HG02852 (cell line): ENCODE measurements around the gene AHCYL2.
"Not testable (repeated sequence)": the region's sequence is repeated elsewhere in the genome, so short reads cannot be mapped to it uniquely, and the experiment has no call there.

Experiments used
- ATAC-seq: cut with Tn5 transposase; IDR thresholded peaks from one replicate; pipeline ENCODE4 v1.9.1; 2021; ENCODE audit warnings: mild to moderate bottlenecking, moderate library complexity; ENCODE audit not compliant: unreplicated experiment

Gene AHCYL2

DNA sequence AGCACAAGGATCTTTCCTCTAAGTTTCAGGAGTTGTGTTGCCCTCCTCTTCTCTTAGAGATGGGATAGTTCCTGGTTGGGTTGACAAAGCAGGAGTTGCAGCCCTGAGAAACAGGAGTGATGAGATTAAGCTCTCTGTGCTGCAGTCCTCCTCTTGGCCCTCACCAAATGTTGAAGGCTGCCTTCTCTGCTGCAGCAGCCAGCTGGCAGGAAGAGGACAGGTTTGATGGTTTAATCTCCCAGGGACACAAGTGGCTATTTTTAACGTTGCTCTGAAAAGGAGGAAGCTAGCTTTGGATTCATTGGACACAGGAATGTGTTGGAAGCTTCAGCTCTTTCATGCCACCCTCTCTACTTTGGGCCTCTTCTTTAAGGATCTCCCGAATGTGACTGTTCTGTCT is 218.8 kb downstream of the AHCYL2 start:
- no peak for ATAC-seq

DNA sequence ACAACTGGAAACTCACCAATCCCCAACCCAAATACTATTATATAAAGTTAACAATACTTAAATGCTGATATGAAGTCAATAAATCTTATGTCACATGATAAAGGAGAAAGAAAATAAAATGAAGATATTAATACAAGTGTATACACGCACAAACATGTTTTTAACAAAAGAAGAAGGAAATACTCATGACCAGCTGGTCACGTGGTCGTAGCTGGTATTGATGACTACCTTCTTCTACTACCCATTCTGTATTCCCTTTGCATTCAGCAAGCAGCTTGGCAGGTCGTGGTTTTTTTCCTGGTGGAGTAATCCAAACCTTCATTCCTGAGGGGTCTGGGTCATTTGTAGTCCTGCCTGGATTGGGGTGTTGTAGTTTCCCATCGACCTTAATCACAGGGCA is 219.9 kb downstream of the AHCYL2 start:
- not testable (repeated sequence) for ATAC-seq

DNA sequence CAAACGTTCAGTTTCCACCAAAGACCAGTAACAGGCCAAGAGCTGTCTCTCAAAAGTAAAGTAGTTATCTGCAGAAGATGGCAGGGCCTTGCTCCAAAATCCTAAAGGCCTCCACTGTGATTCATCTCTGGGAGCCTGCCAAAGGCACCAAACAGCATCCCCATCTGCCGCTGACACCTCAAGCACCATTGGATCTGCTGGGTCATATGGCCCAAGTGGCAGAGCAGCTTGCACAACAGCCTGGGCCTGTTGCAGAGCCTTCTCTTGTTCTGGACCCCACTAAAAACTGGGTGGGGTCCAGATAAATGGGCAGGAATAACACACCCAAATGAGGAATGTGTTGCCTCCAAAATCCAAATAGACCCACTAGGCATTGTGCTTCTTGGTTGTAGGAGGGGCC is 222.1 kb downstream of the AHCYL2 start:
- not testable (repeated sequence) for ATAC-seq

DNA sequence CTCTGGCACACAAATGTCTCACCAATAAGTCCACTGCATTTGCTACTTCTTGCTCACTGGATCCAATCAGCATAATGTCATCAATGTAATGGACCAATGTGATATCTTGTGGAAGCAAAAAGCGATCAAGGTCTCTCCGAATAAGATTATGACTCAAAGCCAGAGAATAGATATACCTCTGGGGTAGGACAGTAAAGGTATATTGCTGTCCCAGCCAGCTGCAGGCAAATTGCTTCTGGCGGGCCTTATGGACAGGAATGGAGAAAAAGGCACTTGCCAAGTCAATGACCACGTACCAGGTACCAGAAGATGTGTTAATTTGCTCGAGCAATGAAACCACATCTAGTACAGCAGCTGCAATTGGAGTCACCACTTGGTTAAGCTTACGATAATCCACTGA is 222.6 kb downstream of the AHCYL2 start:
- not testable (repeated sequence) for ATAC-seq

DNA sequence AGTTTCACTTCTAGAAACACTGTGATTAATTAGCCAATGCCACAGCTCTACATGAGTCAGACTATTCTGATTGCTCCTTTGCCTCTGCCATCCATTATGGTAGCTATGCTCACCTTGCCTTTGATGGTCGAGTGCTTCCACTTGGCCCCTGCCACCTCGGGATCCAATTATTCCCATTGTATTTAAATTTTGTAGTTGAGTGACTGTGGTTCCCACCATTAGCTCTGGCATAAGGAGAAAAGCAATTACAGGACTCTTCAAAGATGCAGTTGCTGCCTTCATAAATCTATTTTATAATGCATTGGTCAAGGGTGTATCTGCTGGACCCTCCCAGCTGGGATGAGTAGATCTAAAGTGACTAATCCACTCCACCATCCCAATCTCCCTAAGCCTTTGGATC is 223.8 kb downstream of the AHCYL2 start:
- not testable (repeated sequence) for ATAC-seq

DNA sequence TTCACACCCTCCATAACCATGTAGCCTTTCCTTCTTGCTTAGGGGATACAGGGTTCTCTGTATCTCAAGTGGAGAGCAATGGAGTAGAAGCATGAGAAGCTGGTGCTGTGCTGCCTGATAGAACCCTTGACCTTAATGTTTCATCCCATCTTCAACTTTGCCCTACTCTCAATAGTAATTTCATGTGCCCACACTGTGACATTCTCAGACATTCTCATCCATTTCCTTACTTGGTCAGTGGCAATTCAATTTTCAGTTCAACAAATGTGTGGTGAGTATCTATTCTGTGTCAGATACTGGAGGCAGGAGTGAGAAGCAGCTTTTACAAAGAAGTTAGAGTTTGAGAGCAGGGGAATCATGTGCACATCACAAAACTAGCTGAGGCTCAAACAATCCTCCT is 225.5 kb downstream of the AHCYL2 start:
- ATAC-seq: no peak

DNA sequence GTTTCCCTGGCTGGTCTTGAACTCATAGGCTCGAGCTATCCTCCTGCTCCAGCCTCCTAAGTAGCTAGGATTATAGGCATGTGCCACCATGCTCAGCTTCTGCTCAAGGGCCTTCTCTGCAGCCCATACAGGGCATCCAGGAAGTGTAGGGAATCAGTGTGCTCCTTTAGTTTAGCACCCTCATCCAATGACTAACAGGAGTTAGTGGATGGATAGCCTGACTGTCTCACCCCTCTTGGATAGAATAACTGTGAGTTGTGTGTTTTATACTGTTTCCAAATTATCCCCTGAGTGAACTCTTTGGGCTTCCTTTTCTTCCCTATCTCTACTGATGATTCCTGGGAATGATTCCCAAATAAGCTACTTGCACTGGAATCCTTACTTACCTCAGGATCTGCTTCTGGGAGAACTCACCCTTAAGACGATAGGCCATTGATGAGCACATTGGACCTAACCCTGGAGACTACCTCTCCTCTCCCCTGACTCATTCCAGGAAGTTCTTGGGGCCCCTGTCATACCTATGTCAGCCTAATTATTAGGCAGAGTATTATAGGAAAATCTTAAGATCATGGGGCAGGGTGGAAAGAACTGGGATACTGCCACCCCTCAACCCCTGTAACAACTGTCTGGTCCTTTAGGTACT is 227.9 kb downstream of the AHCYL2 start:
- ATAC-seq: no peak

DNA sequence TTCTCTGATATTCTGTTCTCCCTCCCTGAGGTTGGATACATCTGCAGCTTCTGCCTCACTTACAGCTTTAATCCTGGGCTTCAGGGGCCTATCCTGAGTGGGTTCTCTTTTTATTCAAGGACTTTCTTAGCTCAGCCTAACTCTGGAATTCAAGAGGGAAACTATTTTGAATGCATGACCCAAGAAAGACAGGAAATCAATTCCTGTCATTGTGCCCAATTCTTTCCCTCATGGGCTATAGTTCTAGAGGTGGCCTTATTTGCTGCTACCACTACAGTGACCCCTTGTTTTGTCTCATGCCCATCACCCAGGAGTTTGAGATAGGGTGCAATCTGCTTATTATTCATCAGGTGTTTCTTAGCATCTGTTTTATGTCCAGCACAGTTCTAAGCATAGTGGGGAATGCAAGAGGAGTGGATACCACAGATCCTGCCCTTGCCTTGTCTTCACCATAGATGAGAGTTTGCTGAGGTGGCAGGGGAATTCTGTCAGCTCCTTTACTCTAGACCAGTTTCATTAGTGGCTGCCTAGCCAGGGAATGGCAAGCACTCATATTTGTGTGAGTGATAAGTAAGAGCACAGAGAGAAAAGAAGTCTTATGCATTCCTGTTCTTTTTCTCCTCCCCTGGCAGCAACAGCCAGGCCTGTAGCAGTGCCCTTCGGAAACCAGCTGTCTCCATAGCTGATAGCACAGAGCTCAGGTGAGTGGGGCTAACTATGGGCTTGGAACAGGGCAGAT is 228.8 kb downstream of the AHCYL2 start:
- no peak for ATAC-seq

DNA sequence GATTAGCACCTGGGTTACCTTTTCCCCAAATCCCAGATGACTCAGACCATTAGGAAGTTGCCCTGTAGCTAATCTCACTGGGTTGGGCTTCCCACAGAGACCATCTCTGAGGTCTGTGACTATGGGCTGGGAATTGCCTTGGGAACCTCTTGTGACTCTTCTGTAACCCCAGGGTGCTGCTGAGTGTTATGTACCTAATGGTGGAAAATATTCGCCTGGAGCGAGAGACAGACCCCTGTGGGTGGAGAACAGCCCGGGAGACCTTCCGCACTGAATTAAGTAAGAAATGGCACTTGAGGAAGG is 229.4 kb downstream of the AHCYL2 start:
- no peak for ATAC-seq

DNA sequence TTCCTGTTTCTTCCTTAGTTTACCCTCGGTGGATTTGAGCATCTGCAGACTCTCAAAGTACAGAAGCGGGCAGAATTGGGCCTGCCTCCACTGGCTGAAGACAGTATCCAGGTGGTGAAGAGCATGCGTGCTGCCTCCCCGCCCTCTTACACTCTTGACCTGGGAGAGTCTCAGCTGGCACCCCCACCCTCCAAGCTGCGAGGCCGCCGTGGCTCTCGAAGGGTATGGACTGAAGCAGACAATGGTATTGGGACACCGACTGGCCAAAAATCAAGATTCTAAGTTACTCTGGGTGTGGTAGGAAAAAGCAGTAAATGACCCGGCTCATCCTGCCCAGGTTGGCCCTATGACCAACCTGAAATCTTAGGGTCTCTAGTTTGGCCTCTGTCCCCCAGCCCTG is 231.6 kb downstream of the AHCYL2 start:
- ATAC-seq: no peak

DNA sequence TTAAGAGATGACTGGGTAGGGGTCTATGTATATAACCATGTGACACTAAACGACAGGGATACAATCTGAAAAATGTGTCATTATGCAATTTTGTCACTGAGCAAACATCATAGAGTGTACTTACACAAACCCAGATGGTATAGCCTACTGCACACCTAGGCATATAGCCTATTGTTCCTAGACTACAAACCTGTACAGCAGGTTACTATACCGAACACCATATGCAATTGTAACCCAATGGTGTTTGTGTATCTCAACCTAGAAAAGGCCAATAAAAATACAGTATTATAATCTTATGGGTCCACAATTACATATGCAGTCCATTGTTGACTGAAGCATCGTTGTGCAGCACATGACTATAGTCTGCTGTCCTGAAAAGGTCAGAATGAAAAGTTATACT is 232.3 kb downstream of the AHCYL2 start:
- no peak for ATAC-seq

DNA sequence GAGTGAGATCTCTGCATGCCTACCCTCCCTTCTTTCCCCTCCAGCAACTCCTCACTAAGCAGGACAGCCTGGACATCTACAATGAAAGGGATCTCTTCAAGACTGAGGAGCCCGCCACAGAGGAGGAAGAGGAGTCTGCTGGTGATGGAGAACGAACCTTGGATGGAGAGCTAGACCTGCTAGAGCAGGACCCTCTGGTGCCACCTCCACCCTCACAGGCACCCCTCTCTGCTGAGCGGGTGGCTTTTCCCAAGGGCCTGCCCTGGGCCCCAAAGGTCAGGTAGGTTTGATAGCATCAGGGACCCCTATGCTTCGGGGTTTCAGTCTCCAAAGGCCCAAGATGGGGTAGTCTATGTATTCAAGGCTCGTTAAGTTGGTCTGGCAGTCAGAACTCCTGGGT is 233.3 kb downstream of the AHCYL2 start:
- no peak for ATAC-seq

DNA sequence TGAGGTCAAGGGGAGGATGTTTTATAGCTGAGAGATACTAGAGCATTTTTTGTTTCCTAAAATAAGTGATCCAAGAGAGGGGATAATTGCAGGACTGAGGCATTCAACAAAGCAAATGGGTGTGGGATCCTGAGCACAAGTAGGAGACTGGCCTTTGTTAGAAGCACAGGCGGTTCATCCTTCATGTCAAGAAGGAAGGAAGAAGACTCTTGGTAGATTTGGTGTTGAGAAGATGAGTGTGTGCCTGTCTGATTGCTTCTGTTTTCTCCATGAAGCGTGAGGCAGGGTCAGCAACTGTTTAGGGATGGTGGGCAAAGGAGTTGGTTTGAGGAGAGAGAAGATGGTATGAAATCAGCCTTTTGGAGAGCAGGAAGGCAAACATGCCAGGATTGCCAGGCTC is 237.0 kb downstream of the AHCYL2 start:
- ATAC-seq: no peak

DNA sequence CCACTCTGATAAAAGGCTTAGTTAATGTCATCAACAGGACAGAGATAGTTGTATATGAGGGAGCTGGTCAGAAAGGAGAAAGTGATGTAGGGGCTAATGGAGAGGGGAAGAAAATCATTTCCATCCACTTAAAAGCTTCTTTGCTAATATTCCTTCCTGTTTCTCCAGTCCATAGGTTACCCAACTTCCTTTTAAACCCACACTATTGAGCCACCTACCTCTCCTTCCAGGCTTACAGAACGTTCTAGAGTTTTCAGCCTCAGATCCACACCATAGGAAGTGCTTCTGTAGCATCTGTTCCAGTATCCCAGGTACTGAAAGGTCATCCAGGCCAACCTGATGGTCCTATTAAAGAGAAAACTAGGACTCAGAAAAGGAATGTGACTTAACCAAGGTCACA is 237.6 kb downstream of the AHCYL2 start:
- no peak for ATAC-seq

DNA sequence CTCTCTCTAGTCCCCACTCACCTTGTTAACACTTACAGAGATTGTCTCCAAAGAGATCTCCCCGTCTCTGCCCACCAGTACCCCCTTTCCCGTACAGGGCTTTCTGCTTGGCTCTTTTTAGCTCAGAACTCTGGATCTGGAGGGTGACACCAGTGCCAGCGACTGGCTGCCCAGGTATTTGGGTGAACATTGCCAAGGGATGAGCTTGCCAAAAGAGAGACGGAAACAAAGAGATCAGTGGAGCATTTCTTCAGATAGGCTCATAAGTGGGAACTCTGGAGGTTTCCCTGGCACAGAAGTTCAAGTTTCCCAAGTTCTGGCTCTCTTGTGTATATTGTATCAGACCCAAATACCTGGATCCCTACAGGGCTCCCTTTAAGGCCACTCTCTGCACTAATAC is 239.4 kb downstream of the AHCYL2 start:
- no peak for ATAC-seq

DNA sequence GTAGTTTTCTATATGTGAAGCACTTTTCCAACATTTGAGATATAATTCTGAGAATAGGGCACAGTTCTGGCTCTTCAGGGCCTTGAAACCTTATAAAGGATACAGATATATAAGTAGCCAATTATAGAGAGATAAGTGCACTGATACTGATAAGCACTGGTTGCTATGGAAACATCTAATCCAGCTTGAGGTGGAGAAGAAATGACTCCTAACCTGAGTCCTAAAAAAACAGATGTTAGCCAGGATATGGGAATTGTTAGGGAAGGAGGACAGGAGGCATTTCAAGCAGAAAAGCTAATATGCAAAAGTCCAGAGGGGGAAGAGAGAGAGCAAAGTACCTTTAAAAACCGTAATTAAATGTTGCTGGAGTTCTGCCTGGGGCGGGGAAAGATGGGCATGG is 240.2 kb downstream of the AHCYL2 start:
- ATAC-seq: no peak

DNA sequence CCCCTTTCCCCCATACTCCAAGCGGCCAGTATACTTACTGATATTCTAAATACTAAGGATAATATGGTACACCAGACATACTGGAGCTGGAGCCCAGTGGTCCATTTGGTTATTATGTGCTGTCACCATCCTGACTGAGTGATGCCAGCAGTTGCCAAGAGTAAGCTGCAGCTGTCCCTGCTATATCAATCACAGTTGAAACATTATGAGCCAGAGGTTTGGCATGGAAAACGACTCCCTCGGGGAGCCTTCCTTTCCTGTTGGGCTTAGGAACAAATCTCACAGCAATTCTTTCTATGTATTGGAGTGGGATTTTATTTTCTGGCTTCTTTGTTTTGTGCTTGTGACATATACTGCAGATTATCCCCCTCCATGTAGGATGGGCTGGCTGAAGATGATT is 242.0 kb downstream of the AHCYL2 start:
- no peak for ATAC-seq

DNA sequence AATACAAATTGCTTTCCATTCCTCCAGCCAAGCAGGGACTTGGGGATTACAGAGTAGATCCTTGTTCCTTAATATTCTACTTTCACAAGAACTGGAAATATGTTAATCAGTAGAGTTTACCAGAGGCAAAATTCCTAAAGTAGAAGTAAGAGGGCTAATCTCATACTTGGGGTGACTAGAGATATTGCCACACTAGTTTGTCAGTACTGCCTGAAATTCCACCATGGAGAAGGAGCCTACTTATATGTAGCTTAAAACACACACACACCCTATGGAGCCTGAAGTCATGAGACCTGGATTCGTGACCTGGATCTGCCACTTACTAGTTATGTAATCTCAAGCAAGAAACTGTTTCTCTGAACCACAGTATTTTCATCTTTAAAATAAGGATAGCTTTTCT is 243.3 kb downstream of the AHCYL2 start:
- ATAC-seq: no peak

DNA sequence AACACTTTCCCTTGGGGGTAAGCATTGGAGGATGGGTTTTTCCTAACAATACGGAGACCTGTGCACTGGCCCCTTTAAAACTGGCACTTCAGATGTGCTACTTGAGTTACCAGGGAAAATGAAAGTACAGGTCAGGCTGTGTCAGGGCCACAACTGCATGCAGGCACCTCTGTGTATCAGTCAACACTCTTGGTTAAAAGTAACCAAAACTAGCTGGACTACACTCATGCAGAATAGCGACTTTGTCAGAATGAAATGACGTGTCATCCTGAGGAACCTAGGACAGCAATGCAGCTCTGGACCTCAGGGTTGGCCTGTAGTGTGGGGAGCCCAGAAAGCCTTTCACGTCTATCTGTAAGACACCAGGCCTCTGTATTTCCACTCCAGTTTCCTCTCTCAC is 243.7 kb downstream of the AHCYL2 start:
- no peak for ATAC-seq

DNA sequence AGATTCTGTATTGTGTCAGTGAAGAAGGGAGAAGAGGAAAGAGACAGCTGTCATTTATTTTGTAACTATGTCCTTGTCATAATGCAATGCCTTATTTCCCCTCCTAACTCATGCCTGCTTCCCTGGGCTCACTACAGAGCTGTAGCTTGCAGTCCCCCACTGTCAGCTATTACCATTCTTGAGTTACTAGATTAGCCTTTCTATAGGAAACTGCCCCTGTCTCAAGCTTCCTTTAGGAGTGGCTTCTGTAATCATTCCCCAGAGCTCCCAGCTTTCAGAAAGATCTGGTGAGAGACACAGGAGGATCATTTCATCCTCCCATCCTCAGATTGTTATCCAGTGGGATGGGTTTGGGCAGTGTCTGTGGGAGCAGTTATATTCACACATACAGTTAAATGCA is 245.1 kb downstream of the AHCYL2 start:
- ATAC-seq: no peak

DNA sequence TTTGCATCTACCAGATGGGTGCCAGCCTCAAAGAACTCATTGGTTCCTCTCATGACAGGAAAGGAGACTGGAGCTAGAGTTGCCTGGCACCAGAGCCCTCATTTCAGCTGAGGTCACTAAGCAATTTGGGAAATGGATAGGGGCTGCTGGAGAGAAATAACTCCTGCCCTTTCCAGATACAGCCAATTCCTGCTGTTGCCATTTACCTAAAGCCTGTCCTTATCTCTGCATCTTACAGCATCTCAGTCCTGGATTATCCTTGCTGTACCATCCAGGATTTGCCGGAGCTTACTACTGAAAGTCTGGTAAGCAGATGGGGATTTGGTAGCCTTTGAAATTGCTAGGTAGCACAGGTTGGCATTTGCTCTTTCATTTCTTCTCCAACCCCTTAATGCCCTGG is 245.6 kb downstream of the AHCYL2 start:
- ATAC-seq: no peak

DNA sequence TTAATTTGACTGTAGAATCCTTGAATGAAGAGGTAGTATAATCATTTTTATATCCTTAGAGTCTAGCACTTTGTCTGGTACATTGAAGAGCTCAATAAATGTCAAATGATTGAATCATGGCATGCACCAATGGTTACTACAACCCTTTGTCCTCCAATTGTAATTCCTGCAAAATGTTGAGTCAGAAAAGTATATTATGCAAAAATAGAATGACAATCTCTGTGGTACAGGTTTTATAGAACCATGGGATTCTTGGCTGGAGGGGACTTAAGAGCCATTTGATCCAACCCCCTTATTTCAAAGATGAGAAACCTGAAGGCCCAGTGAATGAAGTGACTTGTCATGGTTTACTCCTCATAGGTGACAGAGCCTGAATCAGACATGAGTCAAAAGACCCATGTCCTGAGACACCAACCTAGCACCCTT is 246.6 kb downstream of the AHCYL2 start:
- no peak for ATAC-seq

DNA sequence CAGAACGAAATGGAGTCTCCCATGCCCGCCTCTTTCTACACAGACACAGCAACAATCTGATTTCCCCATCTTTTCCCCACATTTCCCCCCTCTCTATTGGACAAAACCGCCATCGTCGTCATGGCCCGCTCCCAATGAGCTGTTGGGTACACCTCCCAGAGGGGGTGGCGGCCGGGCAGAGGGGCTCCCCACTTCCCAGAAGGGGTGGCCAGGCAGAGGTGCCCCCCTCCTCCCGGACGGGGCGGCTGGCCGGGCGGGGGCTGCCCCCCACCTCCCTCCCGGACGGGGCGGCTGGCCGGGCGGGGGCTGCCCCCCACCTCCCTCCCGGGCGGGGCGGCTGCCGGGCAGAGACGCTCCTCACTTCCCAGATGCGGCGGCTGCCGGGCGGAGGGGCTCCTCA is 251.1 kb downstream of the AHCYL2 start:
- not testable (repeated sequence) for ATAC-seq
